H9 (cell line): ENCODE measurements around the gene CCDC38. TPM values are rescaled to one million over a fixed set of nuclear protein-coding genes. Genes with fewer than 3 reads are reported as not detected.

Experiments
- DNase-seq: peaks from one replicate; pipeline ENCODE4 v3.0.0-alpha.2; 2017
- H2AFZ ChIP-seq: one replicate; pipeline ENCODE4 v1.6.1; 2013; ENCODE audit warnings: mild to moderate bottlenecking, low read length, control low read depth, moderate library complexity
- H2AK5ac ChIP-seq: 2 replicates; pipeline ENCODE4 v1.6.1; 2013; ENCODE audit warnings: low read length, control low read depth, mixed read lengths; ENCODE audit not compliant: insufficient read length
- H2BK120ac ChIP-seq: one replicate; pipeline ENCODE4 v1.6.1; 2013; ENCODE audit warnings: low read depth, mild to moderate bottlenecking, low read length, control low read depth, inconsistent platforms; ENCODE audit not compliant: poor library complexity, severe bottlenecking
- H2BK12ac ChIP-seq: 2 replicates; pipeline ENCODE4 v1.6.1; 2013; ENCODE audit warnings: low read length, control low read depth, mixed read lengths, low read depth; ENCODE audit not compliant: insufficient read length
- H2BK15ac ChIP-seq: 2 replicates; pipeline ENCODE4 v1.6.1; 2013; ENCODE audit warnings: low read depth, low read length, control low read depth
- H2BK20ac ChIP-seq: one replicate; pipeline ENCODE4 v1.6.1; 2013; ENCODE audit warnings: low read depth, mild to moderate bottlenecking, low read length, control low read depth, inconsistent platforms; ENCODE audit not compliant: poor library complexity, severe bottlenecking
- H2BK5ac ChIP-seq: 2 replicates; pipeline ENCODE4 v1.6.1; 2013; ENCODE audit warnings: low read length, control low read depth, mixed read lengths; ENCODE audit not compliant: insufficient read length
- H3K14ac ChIP-seq: 2 replicates; pipeline ENCODE4 v1.6.1; 2013; ENCODE audit warnings: low read length, control low read depth; ENCODE audit not compliant: insufficient read depth
- H3K18ac ChIP-seq: 2 replicates; pipeline ENCODE4 v1.6.1; 2013; ENCODE audit warnings: low read depth, mild to moderate bottlenecking, mixed read lengths, low read length, control low read depth; ENCODE audit not compliant: insufficient read length
- H3K23ac ChIP-seq: 2 replicates; pipeline ENCODE4 v1.6.1; 2013; ENCODE audit warnings: low read length, control low read depth, mixed read lengths, low read depth; ENCODE audit not compliant: insufficient read length
- H3K23me2 ChIP-seq: 2 replicates; pipeline ENCODE4 v1.6.1; 2013; ENCODE audit warnings: low read depth, mild to moderate bottlenecking, mixed read lengths, low read length, control low read depth; ENCODE audit not compliant: insufficient read length, poor library complexity, severe bottlenecking
- H3K27ac ChIP-seq: 2 replicates; pipeline ENCODE4 v1.5.1; 2013; ENCODE audit warnings: low read length, control low read depth, mixed read lengths, low read depth; ENCODE audit not compliant: insufficient read length
- H3K27me3 ChIP-seq: 2 replicates; pipeline ENCODE4 v1.6.1; 2013; ENCODE audit warnings: low read length, control low read depth, inconsistent platforms; ENCODE audit not compliant: insufficient read depth
- H3K4ac ChIP-seq: 2 replicates; pipeline ENCODE4 v1.6.1; 2013; ENCODE audit warnings: low read depth, mild to moderate bottlenecking, control low read depth, inconsistent platforms, low read length, moderate library complexity
- H3K4me1 ChIP-seq: 2 replicates; pipeline ENCODE4 v1.6.1; 2013; ENCODE audit warnings: low read length, control low read depth, inconsistent platforms; ENCODE audit not compliant: insufficient read depth
- H3K4me2 ChIP-seq: 2 replicates; pipeline ENCODE4 v1.6.1; 2013; ENCODE audit warnings: low read length, control low read depth, mixed read lengths; ENCODE audit not compliant: insufficient read length, insufficient read depth
- H3K56ac ChIP-seq: 2 replicates; pipeline ENCODE4 v1.6.1; 2013; ENCODE audit warnings: low read depth, mild to moderate bottlenecking, mixed read lengths, low read length, control low read depth; ENCODE audit not compliant: insufficient read length
- H3K79me1 ChIP-seq: 2 replicates; pipeline ENCODE4 v1.6.1; 2013; ENCODE audit warnings: low read depth, mild to moderate bottlenecking, moderate library complexity, low read length, control low read depth, inconsistent platforms; ENCODE audit not compliant: insufficient read depth, poor library complexity, severe bottlenecking
- H3K79me2 ChIP-seq: 2 replicates; pipeline ENCODE4 v1.6.1; 2013; ENCODE audit warnings: low read length, control low read depth, inconsistent platforms; ENCODE audit not compliant: insufficient read depth
- H3K9ac ChIP-seq: 2 replicates; pipeline ENCODE4 v1.6.1; 2013; ENCODE audit warnings: low read length, control low read depth, mixed read lengths; ENCODE audit not compliant: insufficient read length; ENCODE audit errors: extremely low read depth
- H3K9me3 ChIP-seq: one replicate; pipeline ENCODE4 v1.6.1; 2013; ENCODE audit warnings: low read depth, low read length, inconsistent platforms; ENCODE audit not compliant: control insufficient read depth
- H3T11ph ChIP-seq: one replicate; pipeline ENCODE4 v1.6.1; 2013; ENCODE audit warnings: mild to moderate bottlenecking, low read length, control low read depth, inconsistent platforms
- H4K20me1 ChIP-seq: one replicate; pipeline ENCODE4 v1.6.1; 2013; ENCODE audit not compliant: control insufficient read depth, insufficient read length, insufficient read depth
- H4K5ac ChIP-seq: 2 replicates; pipeline ENCODE4 v1.6.1; 2013; ENCODE audit warnings: low read depth, mild to moderate bottlenecking, mixed read lengths, low read length, control low read depth; ENCODE audit not compliant: insufficient read length
- H4K8ac ChIP-seq: replicated peaks from 2 replicates; pipeline ENCODE4 v1.6.1; 2013; ENCODE audit warnings: low read length, control low read depth, mixed read lengths, low read depth; ENCODE audit not compliant: insufficient read length
- H4K91ac ChIP-seq: 2 replicates; pipeline ENCODE4 v1.6.1; 2013; ENCODE audit warnings: low read depth, mild to moderate bottlenecking, moderate library complexity, mixed read lengths, low read length, control low read depth; ENCODE audit not compliant: insufficient read length
- H3K27ac Mint-ChIP-seq, 3 experiments: 2 replicates in 2 of 3; 3 replicates in 1 of 3; pipeline ENCODE4 v1.8.0; 2020 to 2021; ENCODE audit warnings: mixed read lengths in 3 of 3, mild to moderate bottlenecking in 1 of 3, moderate library complexity in 1 of 3
- H3K27me3 Mint-ChIP-seq: 2 replicates; pipeline ENCODE4 v1.8.0; 2021; ENCODE audit warnings: low read depth, mild to moderate bottlenecking, moderate library complexity, mixed read lengths
- H3K36me3 Mint-ChIP-seq, 3 experiments: 2 replicates in 2 of 3; 3 replicates in 1 of 3; pipeline ENCODE4 v1.8.0; 2020 to 2021; ENCODE audit warnings: low read depth in 3 of 3, mixed read lengths in 3 of 3; ENCODE audit not compliant: insufficient read depth in 1 of 3
- H3K4me1 Mint-ChIP-seq, 2 experiments: 2 replicates each; pipeline ENCODE4 v1.8.0; 2020; ENCODE audit warnings: mixed read lengths in 2 of 2
- H3K4me3 Mint-ChIP-seq, 2 experiments: 2 replicates in 1 of 2; 3 replicates in 1 of 2; pipeline ENCODE4 v1.8.0; 2020 to 2021; ENCODE audit warnings: mild to moderate bottlenecking in 2 of 2, mixed read lengths in 2 of 2, moderate library complexity in 1 of 2
- H3K9me3 Mint-ChIP-seq, 2 experiments: 2 replicates in 1 of 2; 3 replicates in 1 of 2; pipeline ENCODE4 v1.8.0; 2020; ENCODE audit warnings: mild to moderate bottlenecking in 2 of 2, mixed read lengths in 2 of 2, moderate library complexity in 1 of 2
- CTCF ChIP-seq: fragments of 200-600 bp; sonication (generic); conservative IDR thresholded peaks from 3 replicates; pipeline ENCODE4 v1.8.0; 2021; ENCODE audit warnings: antibody characterized with exemption, mild to moderate bottlenecking
- WGBS: extraction: QIAGEN DNeasy Blood & Tissue Kit; methylation state at CpG from one replicate; pipeline ENCODE4 v1.1.7; 2013; ENCODE audit warnings: missing lambda C conversion rate, low lambda C conversion rate, mixed read lengths; ENCODE audit not compliant: insufficient read length; ENCODE audit errors: extremely low coverage; 5-methylcytosine and 5-hydroxymethylcytosine counted together
- total RNA-seq: library from RNA; stranded (reverse); gene quantifications from 2 replicates; pipeline ENCODE4 v1.2.1, GENCODE V29; 2021

Gene CCDC38
- total RNA-seq, 1 experiment from 2014 or later, result not detected

- no peak for DNase-seq
- H3K9ac ChIP-seq, result no peak overlapping the region
- H3K27me3 ChIP-seq, result no peaks in the 10 kb centered on the region
- peaks cover 24 to 36% of the 10 kb centered on the region in 2 experiments for H3K4me1 Mint-ChIP-seq
- no peak overlapping the region for H3K27ac Mint-ChIP-seq
- H3K36me3 Mint-ChIP-seq, result peaks cover 0 to 4% (median 0%) of the 10 kb centered on the region in 3 experiments; a peak in 2 of 7 replicates
- TF ChIP-seq CTCF, result no peak
- H3K23ac ChIP-seq, result no peak overlapping the region
- no peak overlapping the region for H4K5ac ChIP-seq
- no peak overlapping the region for H4K91ac ChIP-seq
- H3K79me1 ChIP-seq, result no peaks in the 10 kb centered on the region
- no peaks in the 10 kb centered on the region for H3K23me2 ChIP-seq
- H2BK120ac ChIP-seq, result no peak overlapping the region
- H3K4me3 Mint-ChIP-seq, result no peak overlapping the region
- no peaks in the 10 kb centered on the region; a peak in 1 of 5 replicates for H3K9me3 Mint-ChIP-seq
- no peak overlapping the region for H3K27ac ChIP-seq
- H3K4me1 ChIP-seq, result peaks cover 2% of the 10 kb centered on the region; the same call in 1 of the 2 replicates
- no CpG with 5 or more reads among the region's 4 CpGs for WGBS
- H3K79me2 ChIP-seq, result no peaks in the 10 kb centered on the region
- no peak overlapping the region for H2BK5ac ChIP-seq
- H3K9me3 ChIP-seq, result no peaks in the 10 kb centered on the region
- H3T11ph ChIP-seq, result no peak overlapping the region
- H2BK20ac ChIP-seq, result no peak overlapping the region
- no peak overlapping the region for H2BK15ac ChIP-seq
- no peak overlapping the region for H3K4me2 ChIP-seq
- no peak overlapping the region for H2AK5ac ChIP-seq
- no peak overlapping the region for H4K8ac ChIP-seq
- no peaks in the 10 kb centered on the region for H4K20me1 ChIP-seq
- no peak overlapping the region for H3K14ac ChIP-seq
- no peak overlapping the region for H2AFZ ChIP-seq
- H3K56ac ChIP-seq, result no peak overlapping the region
- H3K18ac ChIP-seq, result no peak overlapping the region
- H2BK12ac ChIP-seq, result no peak overlapping the region
- H3K4ac ChIP-seq, result no peak overlapping the region
- H3K27me3 Mint-ChIP-seq, result no peaks in the 10 kb centered on the region; the same call in 1 of the 2 replicates
Observed at GRCh38 chr12:95975491-95975890, 33.1 kb upstream of the CCDC38 start.
